ENCODE results near the gene BICRA. TPM values are rescaled to one million over a fixed set of nuclear protein-coding genes. Genes with fewer than 3 reads are reported as not detected.

The BICRA gene
- polyA plus RNA-seq, 1 donor (not counting 4 experiments of a cell fraction or from before 2014, with no cell fraction given): 0.42 TPM

DNA sequence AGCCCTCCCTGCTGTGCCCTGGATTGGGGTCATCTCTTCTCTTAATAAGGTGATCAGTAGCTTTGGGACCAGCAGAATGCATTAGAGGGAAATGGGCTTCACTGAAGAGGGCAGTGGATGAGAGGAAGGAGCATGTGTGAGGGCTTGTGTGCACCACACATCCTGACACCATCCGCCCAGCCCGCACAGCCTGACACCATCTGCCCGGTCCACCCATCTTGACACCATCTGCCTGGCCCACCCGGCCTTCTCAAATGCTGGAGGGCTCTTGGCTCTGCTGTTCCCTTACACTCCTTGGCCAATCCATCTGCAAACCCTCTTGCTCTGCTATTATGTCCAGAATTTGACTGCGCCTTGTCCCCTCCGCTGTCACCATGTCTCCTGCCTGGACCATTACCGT, 41.8 kb downstream of the BICRA start:
- H2AFZ ChIP-seq (ENCODE audit: control insufficient read depth, low read length): no peak overlapping the region
- no peak overlapping the region for H3K27ac ChIP-seq (ENCODE audit: control insufficient read depth, insufficient read depth, low read length)
- H3K9ac ChIP-seq (ENCODE audit: control insufficient read depth, extremely low read depth, insufficient read depth, low read length): no peak overlapping the region
- H3K36me3 ChIP-seq (ENCODE audit: control insufficient read depth in 2 of 2, extremely low read depth in 1 of 2, insufficient read depth in 2 of 2, low read length in 2 of 2): peaks cover 7 to 11% of the 10 kb centered on the region in 2 experiments
- FAIRE-seq: no peak
- TF ChIP-seq, protein P1, sequence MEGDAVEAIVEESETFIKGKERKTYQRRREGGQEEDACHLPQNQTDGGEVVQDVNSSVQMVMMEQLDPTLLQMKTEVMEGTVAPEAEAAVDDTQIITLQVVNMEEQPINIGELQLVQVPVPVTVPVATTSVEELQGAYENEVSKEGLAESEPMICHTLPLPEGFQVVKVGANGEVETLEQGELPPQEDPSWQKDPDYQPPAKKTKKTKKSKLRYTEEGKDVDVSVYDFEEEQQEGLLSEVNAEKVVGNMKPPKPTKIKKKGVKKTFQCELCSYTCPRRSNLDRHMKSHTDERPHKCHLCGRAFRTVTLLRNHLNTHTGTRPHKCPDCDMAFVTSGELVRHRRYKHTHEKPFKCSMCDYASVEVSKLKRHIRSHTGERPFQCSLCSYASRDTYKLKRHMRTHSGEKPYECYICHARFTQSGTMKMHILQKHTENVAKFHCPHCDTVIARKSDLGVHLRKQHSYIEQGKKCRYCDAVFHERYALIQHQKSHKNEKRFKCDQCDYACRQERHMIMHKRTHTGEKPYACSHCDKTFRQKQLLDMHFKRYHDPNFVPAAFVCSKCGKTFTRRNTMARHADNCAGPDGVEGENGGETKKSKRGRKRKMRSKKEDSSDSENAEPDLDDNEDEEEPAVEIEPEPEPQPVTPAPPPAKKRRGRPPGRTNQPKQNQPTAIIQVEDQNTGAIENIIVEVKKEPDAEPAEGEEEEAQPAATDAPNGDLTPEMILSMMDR (optimal IDR thresholded peaks at IDR 0.05 in 1 of 3, IDR thresholded peaks at IDR 0.05 in 1 of 3, conservative IDR thresholded peaks at IDR 0.05 in 1 of 3; ENCODE audit: extremely low read depth in 1 of 3, insufficient read depth in 2 of 3, low read length in 3 of 3): no peak
- no peak for TF ChIP-seq EZH2 (IDR thresholded peaks at IDR 0.05; ENCODE audit: low read length)
- peaks cover 8% of the 10 kb centered on the region for H3K4me1 ChIP-seq (ENCODE audit: control insufficient read depth, extremely low read depth, insufficient read depth, low read length)
- dilution Hi-C loops (cut with MboI; ENCODE audit: extremely low pct_ligation_motif_present, low sequenced_read_pairs): no loop called here
- H3K27me3 ChIP-seq (ENCODE audit: control insufficient read depth, extremely low read depth, insufficient read depth, low read length): no peaks in the 10 kb centered on the region
- no peak overlapping the region for H3K4me2 ChIP-seq (ENCODE audit: control insufficient read depth, extremely low read depth, insufficient read depth, low read depth, low read length)
- H3K4me3 ChIP-seq (ENCODE audit: control insufficient read depth in 2 of 3, extremely low read depth in 1 of 3, insufficient read depth in 2 of 3, low read depth in 1 of 3, low read length in 3 of 3): no peak overlapping the region
- H3K79me2 ChIP-seq (ENCODE audit: control insufficient read depth, insufficient read depth, low read length): peaks cover 54% of the 10 kb centered on the region
- no peaks in the 10 kb centered on the region for H3K9me3 ChIP-seq (ENCODE audit: control insufficient read depth, low read depth, low read length)
- peaks cover under 1% of the 10 kb centered on the region for H4K20me1 ChIP-seq (ENCODE audit: control insufficient read depth, extremely low read depth, insufficient read depth, low read length)
- no peaks in the 10 kb centered on the region for H3K9me1 ChIP-seq (ENCODE audit: control insufficient read depth, extremely low read depth, insufficient read depth, low read length)
- no peak for DNase-seq (ENCODE audit: low read depth, low spot score)

DNA sequence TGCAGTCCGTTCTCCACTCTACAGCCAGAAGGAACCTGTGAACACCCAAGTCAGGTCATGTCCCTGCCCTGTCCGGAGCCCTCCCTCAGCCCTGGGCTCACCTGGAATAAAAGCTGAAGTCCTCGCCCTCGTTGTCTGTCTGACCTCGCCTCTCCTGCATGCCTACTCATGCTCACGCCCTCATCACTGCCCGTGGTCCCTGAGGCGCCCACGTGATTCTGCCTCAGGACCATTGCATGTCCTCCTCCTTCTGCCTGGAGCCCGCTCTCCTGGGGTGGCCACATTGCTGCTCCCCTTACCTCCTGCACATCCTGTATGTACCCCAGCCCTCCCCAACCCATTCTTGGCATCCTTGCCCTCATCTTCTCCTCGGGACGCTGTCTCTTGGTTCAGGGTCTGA, 42.2 kb downstream of the BICRA start:
- FAIRE-seq (no peak), DNase-seq (ENCODE audit: low read depth, low spot score) (no peak)
- Histone ChIP-seq H3K4me3 (ENCODE audit: control insufficient read depth in 2 of 3, extremely low read depth in 1 of 3, insufficient read depth in 2 of 3, low read depth in 1 of 3, low read length in 3 of 3) (no peak overlapping the region), H3K4me1 (ENCODE audit: control insufficient read depth, extremely low read depth, insufficient read depth, low read length) (peaks cover 8% of the 10 kb centered on the region), H3K27me3 (ENCODE audit: control insufficient read depth, extremely low read depth, insufficient read depth, low read length) (no peaks in the 10 kb centered on the region), H3K9ac (ENCODE audit: control insufficient read depth, extremely low read depth, insufficient read depth, low read length) (no peak overlapping the region), H2AFZ (ENCODE audit: control insufficient read depth, low read length) (no peak overlapping the region), H3K9me3 (ENCODE audit: control insufficient read depth, low read depth, low read length) (no peaks in the 10 kb centered on the region), H4K20me1 (ENCODE audit: control insufficient read depth, extremely low read depth, insufficient read depth, low read length) (no peaks in the 10 kb centered on the region), H3K79me2 (ENCODE audit: control insufficient read depth, insufficient read depth, low read length) (peaks cover 57% of the 10 kb centered on the region), H3K36me3 (ENCODE audit: control insufficient read depth in 2 of 2, extremely low read depth in 1 of 2, insufficient read depth in 2 of 2, low read length in 2 of 2) (peaks cover 7 to 11% of the 10 kb centered on the region in 2 experiments), H3K4me2 (ENCODE audit: control insufficient read depth, extremely low read depth, insufficient read depth, low read depth, low read length) (no peak overlapping the region), H3K27ac (ENCODE audit: control insufficient read depth, insufficient read depth, low read length) (no peak overlapping the region), H3K9me1 (ENCODE audit: control insufficient read depth, extremely low read depth, insufficient read depth, low read length) (no peaks in the 10 kb centered on the region)
- dilution Hi-C loops (cut with MboI; ENCODE audit: extremely low pct_ligation_motif_present, low sequenced_read_pairs): no loop called here
- TF ChIP-seq, protein P1 (optimal IDR thresholded peaks at IDR 0.05 in 1 of 3, IDR thresholded peaks at IDR 0.05 in 1 of 3, conservative IDR thresholded peaks at IDR 0.05 in 1 of 3; ENCODE audit: extremely low read depth in 1 of 3, insufficient read depth in 2 of 3, low read length in 3 of 3): no peak
- TF ChIP-seq EZH2 (IDR thresholded peaks at IDR 0.05; ENCODE audit: low read length): no peak

All from keratinocyte (primary cell).